Measurements from ENCODE around the gene MYO5B. TPM values are rescaled to one million over a fixed set of nuclear protein-coding genes. Genes with fewer than 3 reads are reported as not detected.

The MYO5B gene
- total RNA-seq, 4 donors from 2014 or later = 0.05 to 0.60 (median 0.35) TPM

- no peak overlapping the region for H3K4me3 ChIP-seq
- no peaks in the 10 kb centered on the region for H3K36me3 ChIP-seq
- TF ChIP-seq POLR2A (IDR thresholded peaks at IDR 0.05) (no peak), CTCF (IDR thresholded peaks at IDR 0.05 in 4 of 5, conservative IDR thresholded peaks at IDR 0.05 in 1 of 5) (no peak)
- DNase-seq (no peak), ATAC-seq (peak in 1 of 2 donors; percentile 67)
- intact Hi-C loops (cut with DNase I; ENCODE audit: low total_unique reads) (loop anchor here (5.0 to 10.0 kb wide), 3 partner anchors 85 to 1467 kb away; no protein-coding TSS in a partner anchor), in situ Hi-C loops (cut with MboI; ENCODE audit: low sequenced_read_pairs in 4 of 4) (loop anchor here in 2 of 4 donors (10.0 to 25.0 kb wide), 2 partner anchors 175 to 183 kb away; partner anchors contain the start of gene MYO5B (in 2 of the 2))
- peak overlapping the region in 1 of 4 donors; percentile 29 for H3K27ac ChIP-seq
- no peaks in the 10 kb centered on the region for H3K27me3 ChIP-seq
- no peaks in the 10 kb centered on the region for H3K9me3 ChIP-seq
- peaks cover 4 to 22% of the 10 kb centered on the region in 2 donors for H3K4me1 ChIP-seq
Observed at GRCh38 chr18:50011813-50012435, 183.0 kb downstream of the MYO5B start.

- Histone ChIP-seq H3K4me3 (no peak overlapping the region), H3K36me3 (no peaks in the 10 kb centered on the region), H3K27ac (no peak overlapping the region), H3K9me3 (no peaks in the 10 kb centered on the region), H3K4me1 (peaks cover 4 to 22% of the 10 kb centered on the region in 2 donors), H3K27me3 (no peaks in the 10 kb centered on the region)
- DNase-seq (peak in 1 of 2 donors; percentile 17), ATAC-seq (peak in 1 of 2 donors; percentile 45)
- intact Hi-C loops (cut with DNase I; ENCODE audit: low total_unique reads) = loop anchor here (1.0 to 10.0 kb wide), 4 partner anchors 87 to 1465 kb away; partner anchors contain the start of gene MYO5B
- in situ Hi-C loops (cut with MboI; ENCODE audit: low sequenced_read_pairs in 4 of 4) = loop anchor here in 2 of 4 donors (10.0 to 25.0 kb wide), 2 partner anchors 177 to 185 kb away; partner anchors contain the start of gene MYO5B (in 2 of the 2)
- TF ChIP-seq CTCF (IDR thresholded peaks at IDR 0.05 in 4 of 5, conservative IDR thresholded peaks at IDR 0.05 in 1 of 5) = peak; percentile 22 to 55 (median 51)
- no peak for TF ChIP-seq POLR2A (IDR thresholded peaks at IDR 0.05)
Observed at GRCh38 chr18:50009773-50010335, 185.1 kb downstream of the MYO5B start.

GRCh38 chr18:50008306-50008705, 186.6 kb downstream of the MYO5B start:
- Histone ChIP-seq H3K36me3 (no peaks in the 10 kb centered on the region), H3K9me3 (no peaks in the 10 kb centered on the region), H3K27me3 (no peaks in the 10 kb centered on the region), H3K4me3 (no peak overlapping the region), H3K4me1 (peaks cover 4 to 18% of the 10 kb centered on the region in 2 donors), H3K27ac (no peak overlapping the region)
- in situ Hi-C loops (cut with MboI; ENCODE audit: low sequenced_read_pairs in 4 of 4) (loop anchor here in 1 of 4 donors (25.0 kb wide), 1 partner anchor 179 kb away; the partner anchor contains the start of gene MYO5B), intact Hi-C loops (cut with DNase I; ENCODE audit: low total_unique reads) (no loop called here)
- DNase-seq (no peak), ATAC-seq (no peak)
- TF ChIP-seq CTCF (IDR thresholded peaks at IDR 0.05 in 4 of 5, conservative IDR thresholded peaks at IDR 0.05 in 1 of 5) (no peak), POLR2A (IDR thresholded peaks at IDR 0.05) (no peak)

GRCh38 chr18:50006470-50007046, 188.4 kb downstream of the MYO5B start:
- intact Hi-C loops (cut with DNase I; ENCODE audit: low total_unique reads) = no loop called here
- H3K27ac ChIP-seq = no peak overlapping the region

More at GRCh38 chr18:50006470-50007046, 188.4 kb downstream of the MYO5B start:
- DNase-seq = no peak
- in situ Hi-C loops (cut with MboI; ENCODE audit: low sequenced_read_pairs in 4 of 4) = loop anchor here in 1 of 4 donors (25.0 kb wide), 1 partner anchor 181 kb away; the partner anchor contains the start of gene MYO5B
- Histone ChIP-seq H3K4me3 (no peak overlapping the region), H3K36me3 (no peaks in the 10 kb centered on the region), H3K9me3 (no peaks in the 10 kb centered on the region), H3K4me1 (peaks cover 0 to under 1% of the 10 kb centered on the region in 2 donors), H3K27me3 (no peaks in the 10 kb centered on the region)
- TF ChIP-seq POLR2A (IDR thresholded peaks at IDR 0.05) = no peak
- TF ChIP-seq CTCF (IDR thresholded peaks at IDR 0.05 in 4 of 5, conservative IDR thresholded peaks at IDR 0.05 in 1 of 5) = no peak
- ATAC-seq = no peak
